Lower lobe of right lung (tissue), 2 donors: ENCODE results near the gene ADAMTS8. TPM values are rescaled to one million over a fixed set of nuclear protein-coding genes. Genes with fewer than 3 reads are reported as not detected.

ENCODE experiments used
- ATAC-seq, 2 donors: fragments of 200-7000 bp; cut with Tn5 transposase; one replicate each; pipeline ENCODE4 v1.9.1; 2020 to 2022; ENCODE audit warnings: mild to moderate bottlenecking in 2 of 2, moderate library complexity in 2 of 2
- DNase-seq: peaks from one replicate; pipeline ENCODE4 v3.0.0-alpha.2; 2020
- H3K27ac ChIP-seq: fragments of 200-600 bp; one replicate; pipeline ENCODE4 v1.8.0; 2022
- H3K27me3 ChIP-seq: fragments of 200-600 bp; one replicate; pipeline ENCODE4 v1.8.0; 2022; ENCODE audit warnings: low read depth
- H3K36me3 ChIP-seq: fragments of 200-600 bp; one replicate; pipeline ENCODE4 v1.8.0; 2022; ENCODE audit warnings: mild to moderate bottlenecking
- H3K4me1 ChIP-seq: fragments of 200-600 bp; one replicate; pipeline ENCODE4 v1.8.0; 2022
- H3K4me3 ChIP-seq: fragments of 200-600 bp; one replicate; pipeline ENCODE4 v1.8.0; 2022; ENCODE audit warnings: mild to moderate bottlenecking
- H3K9me3 ChIP-seq: fragments of 200-600 bp; one replicate; pipeline ENCODE4 v1.8.0; 2022
- CTCF ChIP-seq: fragments of 200-600 bp; IDR thresholded peaks from one replicate; pipeline ENCODE4 v1.8.0; 2022; ENCODE audit warnings: antibody characterized with exemption, mild to moderate bottlenecking
- intact Hi-C: fragments of 100-400 bp; cut with DNase I; formaldehyde crosslinking; loops from one replicate; pipeline ENCODE4 v1.11.0; 2022
- total RNA-seq: library from RNA; stranded (reverse); fragmentation: NEBNext Ultra II Directional; extraction: Animal tissue kit (Norgen Biotek cat#: 25700); gene quantifications from one replicate; pipeline ENCODE4 v1.2.1, GENCODE V29; 2021
- donor health status: DM: no; HTN: yes; CAD: no; lungs with severe emphysema.

ADAMTS8 gene
- total RNA-seq, 1 donor from 2014 or later = 23.0 TPM

GRCh38 chr11:130418210-130418609 is 10.2 kb downstream of the ADAMTS8 start:
- peaks cover 31% of the 10 kb centered on the region for H3K4me1 ChIP-seq
- peak overlapping the region; percentile 49 for H3K27ac ChIP-seq
- no peak for TF ChIP-seq CTCF
- no peaks in the 10 kb centered on the region for H3K36me3 ChIP-seq
- no peaks in the 10 kb centered on the region for H3K9me3 ChIP-seq
- no peak for ATAC-seq
- no peaks in the 10 kb centered on the region for H3K27me3 ChIP-seq
- no peak for DNase-seq
- intact Hi-C loops = no loop called here
- H3K4me3 ChIP-seq = no peak overlapping the region

- no peak for DNase-seq
- H3K27ac ChIP-seq = no peak overlapping the region
Observed at GRCh38 chr11:130416906-130417305, 11.5 kb downstream of the ADAMTS8 start.

GRCh38 chr11:130416530-130416882 is 11.9 kb downstream of the ADAMTS8 start:
- no peak overlapping the region for H3K27ac ChIP-seq
- H3K27me3 ChIP-seq = no peaks in the 10 kb centered on the region
- intact Hi-C loops = no loop called here
- H3K4me3 ChIP-seq = no peak overlapping the region
- no peak for TF ChIP-seq CTCF
- ATAC-seq = no peak
- peaks cover 30% of the 10 kb centered on the region for H3K4me1 ChIP-seq
- no peak for DNase-seq
- H3K9me3 ChIP-seq = no peaks in the 10 kb centered on the region
- H3K36me3 ChIP-seq = no peaks in the 10 kb centered on the region

More at GRCh38 chr11:130416906-130417305, 11.5 kb downstream of the ADAMTS8 start:
- TF ChIP-seq CTCF = no peak
- Histone ChIP-seq H3K36me3 (no peaks in the 10 kb centered on the region), H3K27me3 (no peaks in the 10 kb centered on the region), H3K4me3 (no peak overlapping the region), H3K4me1 (peaks cover 31% of the 10 kb centered on the region), H3K9me3 (no peaks in the 10 kb centered on the region)
- intact Hi-C loops = no loop called here
- ATAC-seq = no peak

- no peak overlapping the region for H3K27ac ChIP-seq
- DNase-seq = no peak
- no peak overlapping the region for H3K4me3 ChIP-seq
- TF ChIP-seq CTCF = no peak
- no peaks in the 10 kb centered on the region for H3K36me3 ChIP-seq
- peaks cover 25% of the 10 kb centered on the region for H3K4me1 ChIP-seq
- H3K9me3 ChIP-seq = no peaks in the 10 kb centered on the region
- no peak for ATAC-seq
- no peaks in the 10 kb centered on the region for H3K27me3 ChIP-seq
- intact Hi-C loops = no loop called here
Observed at GRCh38 chr11:130415731-130416529, 12.5 kb downstream of the ADAMTS8 start.

- H3K9me3 ChIP-seq = no peaks in the 10 kb centered on the region
- H3K4me1 ChIP-seq = peaks cover 12% of the 10 kb centered on the region
- intact Hi-C loops = no loop called here
- H3K27ac ChIP-seq = no peak overlapping the region
- H3K4me3 ChIP-seq = no peak overlapping the region
- no peak for TF ChIP-seq CTCF
- ATAC-seq = no peak
- no peaks in the 10 kb centered on the region for H3K36me3 ChIP-seq
- no peaks in the 10 kb centered on the region for H3K27me3 ChIP-seq
- no peak for DNase-seq
Observed at GRCh38 chr11:130414107-130415080, 14.0 kb downstream of the ADAMTS8 start.
